HG03439 (cell line): ENCODE results near the gene IER5L.
"Not testable (repeated sequence)": the region's sequence is repeated elsewhere in the genome, so short reads cannot be mapped to it uniquely, and the experiment has no call there.

Experiments
- ATAC-seq: cut with Tn5 transposase; IDR thresholded peaks from one replicate; pipeline ENCODE4 v1.9.1; 2021; ENCODE audit warnings: mild to moderate bottlenecking, moderate library complexity; ENCODE audit not compliant: unreplicated experiment

The IER5L gene

DNA sequence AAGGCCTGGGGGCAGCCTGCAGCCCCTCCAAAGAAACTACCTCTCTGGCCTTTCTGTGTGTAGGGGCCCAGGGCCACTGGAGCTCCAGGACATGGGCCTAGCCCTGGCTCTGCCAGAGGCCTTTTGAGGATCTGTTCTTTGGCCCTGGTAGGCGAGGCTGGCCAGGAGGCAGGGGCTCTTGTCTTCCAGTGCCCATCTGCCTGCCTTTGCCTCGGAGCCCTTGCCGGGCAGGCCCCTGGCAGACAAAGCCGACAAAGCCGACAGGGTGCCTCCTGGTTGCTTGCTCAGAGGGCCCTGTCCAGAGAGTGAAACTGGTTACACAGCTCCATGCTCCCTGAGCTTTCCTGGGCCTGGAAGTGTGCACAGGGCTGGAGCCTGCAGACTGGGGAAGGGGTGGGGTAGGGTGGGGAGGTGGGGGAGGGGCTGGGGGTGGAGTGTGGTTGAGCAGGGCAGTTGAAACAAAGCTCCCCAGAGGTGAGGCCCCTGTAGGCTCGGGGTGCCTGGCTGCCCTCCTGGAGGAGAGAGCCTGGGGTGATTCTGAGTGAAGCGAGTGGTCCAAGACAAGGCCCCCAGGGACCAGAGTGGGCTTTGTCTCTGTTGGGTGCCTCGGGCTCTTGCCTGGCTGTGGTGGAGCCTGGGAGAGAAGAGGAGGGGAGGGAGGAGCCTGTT lies 37.5 kb downstream of the IER5L start:
- ATAC-seq = peak; percentile 18

DNA sequence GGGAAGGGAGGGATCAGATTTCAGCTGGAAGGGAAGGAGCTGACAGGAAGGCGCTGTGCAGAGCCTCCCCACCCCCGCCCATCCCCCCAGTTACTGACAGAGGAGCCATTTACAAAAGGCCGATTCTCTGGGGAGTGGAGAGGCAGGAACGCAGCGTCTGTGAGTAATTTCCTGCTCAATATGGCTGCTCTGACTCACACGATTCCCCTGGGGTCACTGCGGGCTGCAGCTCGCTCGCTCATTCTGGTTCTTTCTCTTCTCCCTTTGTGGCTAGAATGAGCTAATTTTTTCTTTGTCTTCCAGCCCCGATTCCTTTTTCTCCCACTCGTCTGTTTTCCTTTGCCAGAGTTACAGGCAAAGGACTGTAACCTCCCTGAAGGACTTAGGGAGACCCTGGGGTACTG lies 38.1 kb downstream of the IER5L start:
- peak; percentile 61 for ATAC-seq

DNA sequence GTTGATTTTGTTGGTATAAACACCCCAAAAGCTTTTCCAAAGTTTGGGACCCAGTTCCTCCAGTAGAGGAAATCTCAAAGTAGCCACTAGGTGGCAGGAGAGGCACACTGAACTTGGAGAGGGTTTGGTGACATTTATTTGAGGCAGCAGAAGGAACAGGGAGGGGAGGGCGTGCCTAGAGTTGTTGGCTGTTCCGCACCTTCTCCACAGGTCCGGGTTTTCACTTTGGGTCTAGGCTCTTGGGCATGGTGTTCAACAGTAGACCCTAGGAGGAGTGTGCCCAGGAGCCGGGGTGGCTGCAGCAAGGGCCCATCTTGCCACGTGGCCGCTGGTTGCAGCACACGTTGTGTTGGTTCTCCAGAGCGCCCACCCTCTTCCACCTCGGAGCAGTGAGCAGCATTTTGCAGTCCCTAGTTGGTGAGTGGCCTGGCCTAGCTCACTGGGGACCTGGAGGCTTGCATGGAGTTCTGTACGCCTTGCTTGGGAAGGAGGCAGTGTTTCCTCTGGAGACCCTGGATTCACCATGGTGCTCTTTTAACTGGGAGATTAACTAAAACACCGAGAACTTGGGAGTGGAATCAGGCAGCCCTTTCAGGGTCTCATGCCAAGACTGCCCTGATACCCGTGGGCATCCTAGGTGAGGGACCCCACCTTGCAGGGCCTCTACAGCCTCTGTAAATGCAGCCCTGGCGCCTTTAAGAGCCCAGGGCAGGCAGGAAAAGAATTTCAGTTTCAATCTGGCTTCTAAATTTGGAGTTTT lies 38.6 kb downstream of the IER5L start:
- ATAC-seq = peak; percentile 39

DNA sequence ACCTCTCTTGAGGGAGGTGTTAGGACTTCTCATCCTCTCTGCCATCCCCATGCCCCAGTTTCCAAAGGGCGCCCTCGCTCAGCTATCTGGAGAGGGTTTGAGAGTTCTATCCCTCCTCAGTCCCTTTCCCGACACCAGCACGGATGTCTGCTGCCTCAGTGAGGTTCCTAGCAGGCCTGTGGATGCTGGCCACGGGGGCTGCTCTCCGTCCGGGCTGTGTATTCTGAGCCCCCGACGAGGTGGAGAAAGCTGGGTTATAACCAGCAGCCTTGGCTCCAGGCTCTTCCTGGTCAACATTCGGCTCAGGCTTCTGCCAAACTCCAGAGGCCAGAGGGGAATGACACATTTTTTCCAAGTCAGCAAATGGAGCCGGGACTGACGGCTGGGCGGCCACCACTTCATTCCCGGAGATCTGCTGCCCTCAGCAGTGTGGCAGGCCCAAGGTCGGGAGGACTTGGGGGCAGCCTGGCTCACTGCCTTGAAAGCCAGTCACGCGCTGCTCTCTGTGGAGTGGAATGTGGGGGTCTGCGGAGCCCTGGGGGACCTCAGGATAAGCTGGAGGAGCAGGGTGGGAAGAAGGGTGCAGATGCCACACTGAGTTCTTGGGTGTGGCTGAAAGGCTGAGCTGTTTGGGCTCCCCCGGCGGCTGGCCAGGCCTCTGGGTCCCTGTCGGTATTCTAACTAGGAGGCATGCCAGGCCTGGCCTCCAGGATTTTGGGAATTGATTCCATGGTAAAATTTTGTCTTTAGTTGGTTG lies 39.4 kb downstream of the IER5L start:
- ATAC-seq = no peak

DNA sequence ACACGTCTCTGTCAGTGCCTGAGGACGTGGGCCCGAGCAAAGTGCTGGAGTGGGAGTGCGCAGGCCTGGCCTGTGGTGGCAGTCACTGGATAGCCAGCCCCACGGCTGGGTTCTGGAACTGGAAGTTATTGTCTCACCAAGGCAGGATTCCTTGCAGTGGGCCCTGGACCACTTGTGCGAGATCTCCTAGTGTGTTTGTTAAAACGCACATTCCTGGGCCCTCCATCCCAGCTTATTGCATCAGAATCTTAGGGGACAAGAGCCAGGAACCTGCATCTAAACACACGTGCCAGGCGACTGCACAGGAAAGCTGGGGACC lies 40.0 kb downstream of the IER5L start:
- no peak for ATAC-seq

DNA sequence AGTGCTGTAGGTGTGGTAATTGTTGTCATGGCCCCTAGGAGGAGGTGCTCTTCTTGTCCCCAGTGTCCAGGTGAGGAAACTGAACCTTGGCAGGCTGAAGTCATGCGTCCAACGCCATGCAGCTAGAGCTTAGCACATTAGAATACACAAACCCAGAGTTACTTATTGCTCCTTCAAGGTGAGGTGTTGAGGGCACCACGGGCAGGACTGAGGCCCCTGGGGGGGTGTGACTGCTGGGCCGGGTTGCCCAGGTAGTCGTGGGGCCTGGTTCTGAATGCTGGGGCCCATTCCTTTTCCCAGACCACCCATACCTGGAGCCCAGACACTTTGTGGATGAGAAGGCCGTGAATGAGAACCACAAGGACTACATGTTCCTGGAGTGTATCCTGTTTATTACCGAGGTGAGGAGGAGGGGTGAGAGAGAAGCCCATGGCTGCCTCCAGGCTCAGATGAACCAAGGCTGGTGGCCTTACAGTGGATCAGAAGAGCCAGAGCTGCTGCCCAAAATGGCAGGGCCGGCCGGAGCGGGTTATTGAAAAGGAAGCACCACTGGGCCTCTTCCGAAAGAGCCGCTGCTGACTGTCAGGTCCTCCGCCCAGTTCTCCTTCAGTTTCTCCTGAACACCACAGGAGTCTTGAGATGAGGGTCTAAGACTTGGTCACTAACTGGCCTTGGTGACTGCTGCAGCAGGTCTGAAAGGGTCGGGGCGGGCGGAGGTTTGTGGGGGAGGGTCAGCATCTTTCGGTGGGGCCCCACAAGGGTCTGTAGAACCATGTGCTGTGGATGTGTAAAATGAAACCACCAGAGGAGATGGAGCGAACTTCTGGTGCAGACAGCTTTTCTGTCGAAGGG lies 40.5 kb downstream of the IER5L start:
- ATAC-seq = no peak

DNA sequence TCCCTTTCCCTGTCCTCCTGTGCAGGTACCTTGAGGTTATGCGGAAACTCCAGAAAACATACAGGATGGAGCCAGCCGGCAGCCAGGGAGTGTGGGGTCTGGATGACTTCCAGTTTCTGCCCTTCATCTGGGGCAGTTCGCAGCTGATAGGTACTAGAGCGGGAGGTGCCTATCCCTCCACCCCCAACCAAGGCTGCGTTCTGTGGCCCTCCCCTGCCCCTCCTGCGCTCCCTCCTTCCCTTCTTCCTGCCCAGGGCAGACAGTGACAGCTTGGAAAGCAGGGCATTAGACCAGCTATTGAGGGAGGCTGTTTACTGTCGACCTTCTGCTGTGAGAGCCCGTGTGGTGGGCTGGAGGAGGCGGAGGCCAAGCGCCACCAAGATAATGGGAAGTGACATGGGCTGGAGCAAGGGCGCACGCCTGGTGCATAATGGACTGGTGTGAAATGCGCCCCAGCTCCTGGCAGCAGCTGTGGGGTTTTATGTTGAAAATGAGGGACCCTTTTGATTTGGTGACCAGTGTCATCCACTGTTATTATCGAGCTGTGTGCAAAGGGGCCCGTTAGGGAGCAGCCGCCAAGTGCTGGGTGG lies 41.5 kb downstream of the IER5L start:
- no peak for ATAC-seq

DNA sequence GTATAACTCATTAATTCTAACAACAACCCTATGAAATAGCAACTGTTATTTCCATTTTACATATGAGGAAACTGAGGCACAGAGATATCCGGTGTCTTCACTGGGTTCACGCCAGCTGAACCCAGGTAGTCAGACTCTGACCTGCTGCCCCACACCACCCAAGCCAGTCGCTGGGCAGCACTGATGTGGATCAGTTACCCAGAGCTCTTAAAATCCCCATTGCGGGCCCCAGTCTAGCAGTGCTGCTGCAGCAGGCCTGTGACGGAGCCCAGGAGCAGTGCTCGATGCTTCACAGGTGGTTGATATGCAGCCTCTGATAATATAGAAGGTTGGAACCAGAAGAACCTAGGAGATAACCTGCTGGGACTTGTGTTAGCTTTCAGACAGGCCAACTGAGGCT lies 42.6 kb downstream of the IER5L start:
- no peak for ATAC-seq

DNA sequence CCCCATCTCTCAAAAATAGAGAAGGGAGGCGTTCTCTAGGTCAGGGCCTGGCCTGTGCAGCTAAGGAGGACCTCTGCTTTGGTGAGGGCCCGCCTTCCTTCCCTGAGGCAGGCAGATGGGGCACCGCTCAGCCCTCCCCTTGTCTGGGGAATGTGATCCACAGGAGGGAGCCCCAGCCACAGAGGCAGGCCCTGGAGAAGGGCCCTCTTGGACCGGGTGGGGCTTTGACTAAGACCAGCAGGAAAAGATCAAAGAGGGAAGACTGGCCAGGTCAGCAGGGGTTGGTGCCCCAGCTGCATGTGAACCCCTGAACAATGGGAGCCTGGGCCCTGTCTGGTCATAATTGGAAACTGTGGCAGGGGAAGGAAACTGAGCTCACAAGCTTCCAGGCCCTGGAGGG lies 45.0 kb downstream of the IER5L start:
- no peak for ATAC-seq

DNA sequence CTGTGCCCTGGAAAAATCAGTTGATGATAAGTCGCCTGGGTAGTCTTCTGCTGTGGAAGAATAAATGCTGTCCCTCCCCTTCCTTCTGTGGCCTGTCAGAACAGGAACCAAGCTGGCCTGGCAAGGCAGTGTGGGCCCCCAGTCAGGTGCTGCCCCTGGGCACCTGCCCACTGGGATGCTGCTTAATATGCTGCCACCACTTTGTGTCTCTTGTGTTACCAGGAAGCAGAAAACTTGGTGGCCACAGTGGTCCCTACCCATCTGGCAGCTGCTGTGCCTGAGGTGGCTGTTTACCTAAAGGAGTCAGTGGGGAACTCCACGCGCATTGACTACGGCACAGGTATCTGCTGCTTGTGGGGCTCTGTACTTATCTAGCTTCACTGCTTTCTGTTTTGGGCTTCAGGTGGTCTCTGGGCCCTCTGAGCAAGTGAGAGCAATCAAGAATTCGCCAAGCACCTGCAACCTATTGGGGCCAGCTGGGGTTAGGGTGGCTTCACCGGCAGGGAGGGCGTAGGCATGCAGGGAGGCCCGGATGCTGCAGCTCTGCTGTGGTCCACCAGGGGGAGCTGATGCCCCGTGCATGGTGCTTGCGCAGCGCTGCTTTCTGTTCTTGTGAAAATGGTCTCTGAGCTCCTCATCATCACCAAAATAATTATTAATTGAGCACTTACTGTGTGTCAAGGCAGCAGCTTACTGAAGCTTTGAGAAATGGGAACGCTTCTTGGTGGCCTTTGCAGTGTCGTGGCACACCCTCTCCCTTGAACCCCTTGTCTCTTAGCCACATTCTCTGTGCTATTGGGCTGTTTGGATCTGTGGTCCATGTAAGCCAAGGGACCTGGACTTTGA lies 46.5 kb downstream of the IER5L start:
- ATAC-seq = peak; percentile 63

DNA sequence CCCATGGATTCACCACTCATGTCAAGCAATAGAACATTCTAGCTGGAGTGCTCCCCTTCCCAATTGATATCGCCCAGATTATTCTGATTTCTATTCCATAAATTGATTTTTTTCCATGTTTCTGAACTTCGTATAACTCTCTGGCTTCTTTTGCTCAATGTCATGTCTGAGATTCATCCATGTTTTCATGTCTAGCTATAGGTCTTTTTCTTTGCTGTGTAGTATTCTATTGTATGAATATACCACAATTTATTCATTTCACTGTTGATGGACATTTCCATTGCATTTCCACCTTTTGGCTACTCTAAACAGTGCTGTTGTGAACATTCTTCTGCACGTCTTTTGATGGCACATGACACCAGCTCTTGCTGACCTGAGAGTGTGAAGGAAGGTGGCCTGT lies 47.3 kb downstream of the IER5L start:
- no peak for ATAC-seq

DNA sequence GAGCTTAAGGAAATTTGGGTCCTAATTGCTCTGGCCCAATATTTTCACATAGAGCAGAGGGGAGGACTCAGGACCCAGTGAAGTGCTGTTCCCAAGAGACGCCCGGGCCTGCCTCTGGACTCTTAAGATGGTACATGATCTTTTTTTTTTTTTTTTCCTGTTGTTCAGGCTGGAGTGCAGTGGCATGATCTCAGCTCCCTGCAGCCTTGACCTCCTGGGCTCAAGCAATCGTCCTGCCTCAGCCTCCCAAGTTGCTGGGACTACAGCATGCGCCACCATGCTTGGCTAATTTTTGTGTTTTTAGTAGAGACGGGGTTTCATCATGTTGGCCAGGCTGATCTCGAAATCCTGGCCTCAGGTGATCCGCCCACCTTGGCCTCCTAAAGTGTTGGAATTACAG lies 47.8 kb downstream of the IER5L start:
- not testable (repeated sequence) for ATAC-seq

DNA sequence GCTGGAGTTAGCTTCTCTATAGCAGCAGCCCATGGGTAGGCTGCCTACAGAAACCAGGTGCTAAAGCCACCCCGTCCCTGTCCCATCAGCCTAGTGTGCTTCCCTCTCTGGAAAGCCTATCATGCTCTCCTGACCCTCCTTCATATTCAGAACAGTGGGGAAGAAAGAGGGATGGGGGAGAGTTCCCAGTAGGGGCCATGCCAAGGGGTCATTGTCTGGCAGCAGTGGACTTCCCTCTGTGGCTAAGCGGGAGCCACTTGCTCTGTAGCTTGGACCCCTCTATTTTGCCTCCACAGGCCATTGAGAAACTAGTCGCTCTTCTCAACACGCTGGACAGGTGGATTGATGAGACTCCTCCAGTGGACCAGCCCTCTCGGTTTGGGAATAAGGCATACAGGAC lies 49.4 kb downstream of the IER5L start:
- ATAC-seq = no peak

DNA sequence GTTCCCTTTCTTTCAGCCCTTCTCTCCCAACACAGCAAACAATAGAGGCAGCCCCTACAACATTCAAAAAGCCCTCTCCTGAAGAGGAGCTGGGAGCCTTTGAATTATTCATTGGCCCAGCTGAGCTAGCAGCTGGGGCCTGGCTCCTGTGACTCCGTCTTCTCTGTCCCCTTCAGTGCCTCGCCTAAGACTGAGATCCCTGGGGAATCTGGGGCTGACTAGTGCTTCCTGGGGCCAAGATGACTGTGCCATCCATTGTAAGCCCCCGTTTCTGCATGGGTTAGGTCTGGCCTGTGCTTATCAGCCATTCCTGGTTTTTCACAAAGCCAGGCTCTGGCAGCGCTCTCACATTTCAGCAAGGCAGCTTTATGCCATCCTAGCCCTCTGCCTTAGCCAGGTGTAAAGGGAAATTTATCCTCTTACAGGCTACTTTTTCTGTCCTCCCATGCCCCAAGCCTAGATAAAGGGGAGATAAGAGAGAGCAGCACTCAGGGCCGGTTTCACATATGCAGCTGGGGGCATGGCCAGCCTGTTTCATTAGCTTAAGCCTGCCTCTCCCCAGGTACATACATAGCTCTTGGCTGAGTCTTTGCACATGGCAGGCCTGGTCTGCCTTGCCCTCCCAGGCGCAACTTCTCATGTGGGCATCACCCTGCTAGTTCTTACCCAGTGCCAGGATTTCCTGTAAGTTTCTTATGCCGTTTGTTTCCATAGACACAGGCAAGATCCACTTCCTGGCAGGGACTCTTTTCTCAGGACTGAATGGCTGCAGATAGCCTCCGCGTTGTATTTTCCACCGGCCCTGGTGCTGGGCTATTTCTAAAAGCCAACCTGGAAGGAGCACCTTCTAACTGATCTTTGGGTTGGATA lies 51.1 kb downstream of the IER5L start:
- no peak for ATAC-seq
